ENCODE measurements around the gene ALDH1A2.

Gene ALDH1A2

GRCh38 chr15:57994221-57995049, 71.1 kb downstream of the ALDH1A2 start:
- DNase-seq, result no peak

DNA sequence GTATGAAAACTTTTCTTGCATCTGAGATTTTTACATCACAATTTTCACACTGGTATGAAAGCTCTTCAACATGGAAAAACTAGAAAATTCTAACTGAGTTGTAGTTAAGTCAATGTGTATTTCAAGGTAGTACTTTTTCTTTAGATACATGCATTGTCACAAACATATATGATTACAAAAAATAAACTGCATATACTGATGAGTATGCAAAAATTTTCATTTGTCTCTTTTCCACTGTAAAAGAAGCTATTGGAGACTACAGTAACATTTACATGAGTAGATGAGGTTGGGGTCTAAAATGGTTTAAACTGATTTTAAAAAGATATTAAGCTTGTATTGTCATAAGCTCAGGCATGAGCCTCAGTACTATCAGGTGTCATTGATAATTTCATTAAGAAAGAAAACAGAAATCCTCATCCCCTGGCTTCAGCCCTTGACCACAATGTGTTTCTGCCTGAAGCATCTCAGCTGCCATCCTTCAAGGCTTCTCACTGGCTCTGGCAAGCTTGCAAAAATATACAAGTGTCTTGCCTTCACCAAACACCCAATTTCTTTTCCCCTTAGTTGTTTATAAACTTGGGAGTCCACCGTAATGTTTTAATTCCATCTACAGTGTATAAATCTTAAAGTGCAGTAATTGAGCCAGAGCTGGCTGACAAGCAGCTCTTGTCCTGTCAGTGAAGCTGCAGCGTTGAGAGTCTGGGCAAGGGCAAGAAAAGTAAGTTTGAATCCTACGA, 71.9 kb downstream of the ALDH1A2 start:
- no peak for DNase-seq

DNA sequence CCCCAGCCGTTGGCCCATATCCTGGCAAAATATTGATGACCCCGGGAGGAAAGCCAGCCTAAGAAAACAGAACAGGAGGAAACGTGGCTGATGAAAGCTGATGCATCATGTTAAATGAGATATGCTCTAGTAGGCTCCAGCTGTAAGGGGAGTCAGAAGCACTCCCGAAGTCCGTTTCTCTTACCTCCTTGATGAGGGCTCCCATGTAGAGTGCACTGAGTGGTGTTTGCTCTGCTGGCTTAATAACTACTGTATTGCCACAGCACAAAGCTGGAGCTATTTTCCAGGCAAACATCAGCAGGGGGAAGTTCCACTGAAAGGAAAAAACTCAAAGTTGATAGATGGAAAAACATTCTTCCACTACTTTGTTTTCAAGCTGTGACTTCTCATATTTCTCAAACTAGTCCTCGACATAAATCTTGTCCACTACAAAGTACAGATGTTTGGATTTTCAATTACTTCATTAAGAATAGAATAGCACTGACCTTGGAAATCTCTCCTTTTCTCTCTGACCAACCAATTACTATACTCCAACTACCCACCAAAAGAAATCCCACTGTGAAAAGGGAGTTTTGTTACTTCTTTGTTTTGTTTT, 72.7 kb downstream of the ALDH1A2 start:
- DNase-seq, result no peak

DNA sequence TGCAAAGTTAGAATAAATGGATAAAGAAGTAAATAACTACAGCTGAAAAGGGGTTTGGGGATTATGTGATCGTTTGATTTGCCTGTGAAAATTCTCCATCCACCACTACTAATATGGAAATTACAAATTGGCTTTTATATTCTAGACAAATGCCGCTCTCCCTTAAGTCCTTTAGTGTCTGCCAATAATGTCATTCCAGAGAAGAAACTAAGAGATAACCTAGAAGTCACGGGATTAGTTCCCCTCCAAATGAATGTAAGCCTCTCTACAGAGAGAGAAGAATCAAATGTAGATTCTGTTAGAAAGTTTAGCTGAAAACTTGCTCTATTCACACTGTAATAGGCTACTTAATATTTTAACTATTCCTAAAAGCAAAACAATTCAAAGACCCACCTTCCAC, 92.0 kb downstream of the ALDH1A2 start:
- no peak for DNase-seq

GRCh38 chr15:57972864-57973263, 92.6 kb downstream of the ALDH1A2 start:
- no peak for DNase-seq

DNA sequence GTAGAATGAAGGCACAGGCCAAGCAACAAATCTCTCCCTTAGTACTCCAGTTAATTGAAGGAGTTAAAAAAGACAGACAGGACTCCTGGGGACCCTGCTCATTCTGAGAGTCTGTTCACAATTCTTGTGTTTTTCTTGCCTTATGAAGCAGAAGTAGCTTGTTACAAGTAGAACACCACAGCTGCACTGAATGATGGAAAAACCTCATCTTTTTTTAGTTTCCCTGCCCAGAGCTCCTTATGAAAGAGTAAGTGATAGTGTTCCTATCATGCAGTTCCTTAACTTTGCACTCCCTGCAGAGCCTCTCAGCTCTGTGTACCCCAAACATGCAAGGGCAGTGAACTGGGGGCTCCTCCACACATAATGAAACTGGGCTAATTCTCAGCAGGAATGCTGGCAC, 95.5 kb downstream of the ALDH1A2 start:
- DNase-seq, result no peak

- DNase-seq, result no peak
Observed at GRCh38 chr15:57969355-57969754, 96.2 kb downstream of the ALDH1A2 start.

GRCh38 chr15:57962887-57963286, 102.6 kb downstream of the ALDH1A2 start:
- DNase-seq, result no peak

DNA sequence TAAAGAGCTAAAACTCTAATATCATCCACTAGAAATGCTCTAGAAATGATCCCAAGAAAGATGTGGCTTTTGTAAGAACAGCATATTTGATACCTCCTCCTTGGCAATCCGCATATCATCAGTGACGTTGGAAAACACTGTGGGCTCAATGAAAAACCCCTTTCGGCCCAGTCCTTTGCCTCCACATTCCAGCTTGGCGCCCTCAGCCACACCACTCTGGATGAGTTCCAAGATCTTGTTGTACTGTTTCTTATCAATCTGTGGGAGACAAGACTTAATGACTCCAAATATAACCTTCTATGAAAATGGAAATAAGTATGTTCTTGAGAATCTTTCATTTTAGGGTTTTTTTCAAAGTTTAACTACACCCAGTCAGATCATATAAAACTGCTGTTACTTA, 103.6 kb downstream of the ALDH1A2 start:
- DNase-seq, result no peak

GRCh38 chr15:57957113-57957512, 108.4 kb downstream of the ALDH1A2 start:
- DNase-seq, result no peak

DNA sequence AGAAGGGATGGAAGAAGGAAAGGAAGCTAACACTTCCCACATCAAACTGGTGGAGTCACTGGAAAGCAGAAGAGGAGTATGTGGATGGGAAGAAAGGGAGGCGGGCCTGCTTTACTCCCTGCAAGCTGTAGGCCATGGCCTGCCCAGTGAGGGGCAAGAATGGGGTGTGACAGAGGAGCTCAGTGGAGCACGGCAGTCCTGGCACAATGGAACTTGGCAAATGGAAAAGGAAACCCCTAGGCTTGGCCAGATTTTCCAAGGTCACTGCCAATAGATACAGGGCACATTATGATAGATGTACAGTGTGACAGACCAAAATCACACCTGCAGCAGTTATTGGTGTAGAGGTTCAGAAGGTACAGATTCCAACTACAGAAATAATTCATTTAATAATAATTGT, 111.6 kb downstream of the ALDH1A2 start:
- no peak for DNase-seq

DNA sequence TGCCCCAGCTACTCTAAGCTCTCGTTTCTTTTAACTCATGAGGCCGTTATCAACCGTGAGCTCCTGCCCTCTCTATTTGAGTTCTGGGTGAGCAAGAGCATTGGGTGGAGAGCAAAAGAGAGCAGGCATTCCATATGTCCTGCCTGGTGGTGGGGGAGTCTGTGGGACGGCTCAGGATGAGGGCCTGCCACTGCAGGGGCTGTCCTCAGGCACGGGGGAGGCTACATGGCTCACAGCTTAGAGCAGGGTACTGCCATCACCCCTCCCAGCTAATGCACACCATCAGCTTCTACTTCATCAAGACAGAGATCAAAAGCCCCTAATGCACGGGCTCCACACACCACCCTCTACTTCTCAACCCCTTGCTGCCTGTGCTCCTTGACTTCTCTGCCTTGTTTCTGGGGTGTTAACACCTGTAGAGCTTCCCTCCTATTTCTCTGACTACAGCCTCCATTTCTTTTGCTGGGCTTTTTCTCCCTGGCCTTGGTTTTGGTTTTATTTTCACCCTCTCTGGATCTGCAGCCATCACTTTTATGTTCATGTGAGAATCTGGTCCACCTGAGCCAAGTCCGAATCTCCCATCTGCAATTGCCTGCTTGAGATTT, 114.1 kb downstream of the ALDH1A2 start:
- DNase-seq, result no peak

GRCh38 chr15:57950381-57950946, 115.0 kb downstream of the ALDH1A2 start:
- DNase-seq, result no peak

DNA sequence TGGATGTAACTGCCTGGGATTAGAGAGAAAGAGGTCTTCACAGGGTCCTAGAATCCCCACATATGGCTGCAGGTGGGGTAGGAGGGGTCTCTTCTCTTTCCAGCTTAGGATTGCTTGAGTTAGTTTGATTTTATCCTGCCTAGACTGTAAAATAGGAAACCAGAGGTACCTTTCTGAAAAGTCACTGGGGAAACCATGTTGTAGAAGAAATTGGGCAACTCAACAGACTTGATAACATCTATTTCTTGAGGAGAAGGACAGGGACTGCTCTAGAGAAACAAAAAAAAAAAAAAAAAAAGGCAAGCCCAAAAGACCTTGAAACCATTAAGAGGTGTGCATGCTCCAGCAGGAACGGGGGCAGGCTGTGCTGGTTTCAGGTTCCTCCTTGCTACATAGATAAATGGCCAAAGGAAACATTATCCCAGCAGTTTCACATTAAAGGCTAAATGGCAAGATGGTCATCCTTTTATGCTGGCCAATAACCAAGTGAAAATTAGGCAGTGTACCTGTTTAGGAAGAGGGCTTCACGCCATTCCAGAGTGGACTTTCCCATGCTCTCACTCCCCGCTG, 116.1 kb downstream of the ALDH1A2 start:
- DNase-seq, result no peak

- DNase-seq, result no peak
Observed at GRCh38 chr15:57948351-57949289, 116.9 kb downstream of the ALDH1A2 start.

DNA sequence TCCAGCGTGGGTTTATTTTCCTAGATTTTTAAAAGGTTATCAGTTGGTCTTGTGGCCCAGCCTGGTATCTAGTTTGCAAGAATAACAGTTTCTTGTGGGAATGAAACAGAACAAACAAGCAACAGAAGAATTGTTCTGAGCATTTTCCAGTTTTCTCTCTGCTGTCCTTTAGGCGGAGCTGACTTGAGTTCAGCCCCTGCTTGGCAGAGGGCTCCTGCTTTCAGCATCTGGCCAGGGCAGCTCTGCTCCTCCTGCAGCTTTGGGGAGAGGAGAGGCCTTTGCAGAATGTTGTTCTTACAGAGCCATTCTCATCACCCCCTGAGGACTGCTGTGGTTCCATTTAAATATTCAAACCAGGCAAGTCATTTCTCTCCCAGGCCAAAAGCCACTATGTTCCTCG, 117.7 kb downstream of the ALDH1A2 start:
- no peak for DNase-seq

GRCh38 chr15:57947282-57947681, 118.2 kb downstream of the ALDH1A2 start:
- no peak for DNase-seq

GRCh38 chr15:57946491-57947048, 118.9 kb downstream of the ALDH1A2 start:
- no peak for DNase-seq

DNA sequence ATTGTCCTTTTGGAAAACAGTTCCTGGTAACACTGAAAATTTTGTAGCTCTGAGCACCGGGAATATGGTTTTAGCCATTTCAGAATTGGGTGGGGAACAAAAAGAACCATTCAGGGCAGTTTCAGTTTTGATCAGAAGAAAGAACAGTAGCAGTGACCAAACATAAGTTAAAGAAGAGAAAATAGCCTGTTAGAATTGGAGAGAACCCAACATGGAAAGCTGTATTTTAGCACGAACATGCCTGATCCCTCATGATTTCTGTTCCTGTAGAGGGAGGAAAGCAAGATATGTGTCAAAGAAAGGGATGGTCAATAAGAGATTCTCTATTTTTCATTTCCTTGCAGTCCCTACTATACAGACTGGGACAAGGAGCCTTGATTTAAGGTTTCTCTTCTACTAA, 119.9 kb downstream of the ALDH1A2 start:
- no peak for DNase-seq

DNA sequence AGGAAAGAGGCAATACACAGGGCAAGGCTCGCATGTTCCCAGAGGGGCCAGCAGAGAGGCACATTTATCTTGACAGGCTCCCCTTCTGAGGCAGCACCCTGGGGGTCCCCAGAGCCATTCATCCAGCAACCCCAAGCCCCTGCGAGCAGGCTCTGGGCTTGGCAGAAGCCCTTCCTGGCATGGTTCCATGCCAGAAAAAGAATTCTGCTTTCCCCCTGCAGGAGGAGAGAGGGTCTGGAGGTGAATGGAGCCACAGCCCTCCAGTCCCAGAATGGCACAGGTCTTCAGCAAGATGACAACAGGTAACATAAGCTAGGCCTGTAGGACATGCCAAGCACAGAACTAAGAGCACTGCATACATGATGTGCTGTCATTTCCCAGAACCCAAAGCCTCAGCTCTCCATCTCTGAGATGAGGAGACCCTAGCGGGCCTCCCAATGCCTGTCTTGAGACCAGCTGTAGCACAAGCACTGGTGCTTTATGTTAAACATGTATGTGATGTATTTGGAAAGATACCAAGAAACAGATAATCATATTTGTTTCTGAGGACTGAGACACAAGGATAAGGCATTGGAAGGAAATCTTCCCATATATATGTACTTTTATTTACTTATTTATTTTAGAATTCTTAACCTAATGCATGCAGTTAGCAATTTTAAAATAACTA, 121.6 kb downstream of the ALDH1A2 start:
- no peak for DNase-seq

DNA sequence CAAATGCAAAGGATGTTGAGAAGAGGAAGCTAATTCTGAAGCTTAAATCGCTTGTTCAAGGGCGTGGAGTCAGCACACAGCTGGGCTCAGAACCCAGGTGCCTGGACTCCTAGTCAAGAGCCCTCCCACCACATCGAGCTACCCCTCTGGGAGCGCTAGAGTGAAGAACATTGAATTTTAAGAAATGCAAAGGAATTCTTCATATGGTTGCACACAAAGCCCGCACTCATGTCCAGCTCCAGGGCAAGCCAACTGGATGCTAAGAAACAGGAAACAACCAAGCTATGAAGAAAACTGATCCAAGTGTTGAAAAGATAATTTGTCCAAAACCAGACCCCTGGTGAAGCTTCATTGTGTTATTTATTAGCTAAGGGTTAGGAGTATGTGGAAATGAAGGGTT, 122.3 kb downstream of the ALDH1A2 start:
- no peak for DNase-seq

Measured in NCI-H2081 treated with DMSO at 0.1 percent for 48 hours (cell line).